Fibroblast of upper back skin (primary cell): ENCODE measurements around the gene SSBP4.
"Not testable (repeated sequence)": the region's sequence is repeated elsewhere in the genome, so short reads cannot be mapped to it uniquely, and the experiment has no call there.

Source experiments
- DNase-seq: peaks from one replicate; pipeline ENCODE4 v3.0.0-alpha.2; 2013

The SSBP4 gene

GRCh38 chr19:18396471-18397241 lies 22.5 kb upstream of the SSBP4 start:
- DNase-seq = no peak

GRCh38 chr19:18397242-18398202 lies 21.7 kb upstream of the SSBP4 start, which contains the start of gene LRRC25:
LRRC25 (minus strand) TSS chr19:18397622; CDS start chr19:18396963, 659 bp downstream.
- DNase-seq = no peak

- DNase-seq = no peak
Measured at GRCh38 chr19:18399008-18399407, 20.2 kb upstream of the SSBP4 start.

GRCh38 chr19:18401580-18402112 lies 17.6 kb upstream of the SSBP4 start:
- peak; percentile 66 for DNase-seq

GRCh38 chr19:18402455-18403248 lies 16.5 kb upstream of the SSBP4 start:
- DNase-seq = not testable (repeated sequence)

- not testable (repeated sequence) for DNase-seq
Measured at GRCh38 chr19:18405754-18406153, 13.4 kb upstream of the SSBP4 start.

GRCh38 chr19:18406749-18407148 lies 12.4 kb upstream of the SSBP4 start:
- no peak for DNase-seq

GRCh38 chr19:18408053-18408476 lies 11.1 kb upstream of the SSBP4 start:
- DNase-seq = no peak

GRCh38 chr19:18412610-18413239 lies 6.5 kb upstream of the SSBP4 start:
- no peak for DNase-seq

- DNase-seq = no peak
Measured at GRCh38 chr19:18414504-18415177, 4.6 kb upstream of the SSBP4 start.

- peak; percentile 82 for DNase-seq
Measured at GRCh38 chr19:18415178-18415867, 3.9 kb upstream of the SSBP4 start.

- peak; percentile 87 for DNase-seq
Measured at GRCh38 chr19:18416778-18417249, 2.4 kb upstream of the SSBP4 start.

- DNase-seq = peak; percentile 92
Measured at GRCh38 chr19:18417250-18418028, 1.8 kb upstream of the SSBP4 start.

GRCh38 chr19:18418029-18418482 lies 1.1 kb upstream of the SSBP4 start:
- no peak for DNase-seq

GRCh38 chr19:18418483-18419194 lies 559 bp upstream of the SSBP4 start:
- DNase-seq = no peak

GRCh38 chr19:18419699-18420460 lies 682 bp downstream of the SSBP4 start:
- no peak for DNase-seq

- DNase-seq = no peak
Measured at GRCh38 chr19:18420930-18421329, 1.7 kb downstream of the SSBP4 start.

GRCh38 chr19:18421371-18421959 lies 2.3 kb downstream of the SSBP4 start:
- DNase-seq = no peak
